HG02938 (cell line): ENCODE results near the gene CTSD.
"Not testable (repeated sequence)": the region's sequence is repeated elsewhere in the genome, so short reads cannot be mapped to it uniquely, and the experiment has no call there.

ENCODE experiments used
- ATAC-seq: cut with Tn5 transposase; IDR thresholded peaks from one replicate; pipeline ENCODE4 v1.9.1; 2021; ENCODE audit warnings: mild to moderate bottlenecking, moderate library complexity; ENCODE audit not compliant: unreplicated experiment

The CTSD gene

GRCh38 chr11:1770528-1770927, 6.8 kb upstream of the CTSD start:
- ATAC-seq: no peak

GRCh38 chr11:1770061-1770460, 6.3 kb upstream of the CTSD start:
- ATAC-seq: no peak

GRCh38 chr11:1769304-1769936, 5.7 kb upstream of the CTSD start:
- ATAC-seq: not testable (repeated sequence)

GRCh38 chr11:1768141-1768469, 4.4 kb upstream of the CTSD start:
- ATAC-seq: no peak

GRCh38 chr11:1767399-1768140, 3.8 kb upstream of the CTSD start:
- no peak for ATAC-seq

- ATAC-seq: no peak
Measured at GRCh38 chr11:1766719-1767398, 3.1 kb upstream of the CTSD start.

GRCh38 chr11:1765871-1766718, 2.4 kb upstream of the CTSD start:
- no peak for ATAC-seq

- ATAC-seq: no peak
Measured at GRCh38 chr11:1763336-1763795, 361 bp downstream of the CTSD start.

GRCh38 chr11:1762537-1763302, 1.0 kb downstream of the CTSD start:
- no peak for ATAC-seq

GRCh38 chr11:1761857-1762536, 1.7 kb downstream of the CTSD start:
- ATAC-seq: no peak

- ATAC-seq: no peak
Measured at GRCh38 chr11:1761110-1761856, 2.4 kb downstream of the CTSD start.

- no peak for ATAC-seq
Measured at GRCh38 chr11:1760351-1761109, 3.2 kb downstream of the CTSD start.

GRCh38 chr11:1759851-1760220, 3.9 kb downstream of the CTSD start:
- no peak for ATAC-seq

GRCh38 chr11:1759151-1759850, 4.4 kb downstream of the CTSD start:
- no peak for ATAC-seq

GRCh38 chr11:1758611-1759150, 5.0 kb downstream of the CTSD start:
- no peak for ATAC-seq

- no peak for ATAC-seq
Measured at GRCh38 chr11:1757861-1758610, 5.7 kb downstream of the CTSD start.
